Activated naive CD4-positive, alpha-beta T cell treated with anti-CD3 and anti-CD28 coated beads, Interleukin-2, amount 50 U/mL, for 16 hours (primary cell): ENCODE measurements around the gene ZIM2.
"Not testable (repeated sequence)": the region's sequence is repeated elsewhere in the genome, so short reads cannot be mapped to it uniquely, and the experiment has no call there.

ENCODE experiments used
- DNase-seq: peaks from one replicate; pipeline ENCODE4 v3.0.0-alpha.2; 2020

The ZIM2 gene

GRCh38 chr19:56840451-56841192, at the start of gene ZIM2, which contains the start of gene PEG3:
Gene ZIM2 (minus strand): TSS chr19:56840726. CDS start chr19:56824277, 16,449 bp downstream.
Gene PEG3 (minus strand): TSS chr19:56840726. CDS start chr19:56824655, 16,071 bp downstream.
- no peak for DNase-seq

- no peak for DNase-seq
Observed at GRCh38 chr19:56885173-56885985, 44.9 kb upstream of the ZIM2 start.

- DNase-seq, result no peak
Observed at GRCh38 chr19:56884441-56884840, 43.9 kb upstream of the ZIM2 start.

- DNase-seq, result no peak
Observed at GRCh38 chr19:56880592-56881190, 40.2 kb upstream of the ZIM2 start.

GRCh38 chr19:56877069-56877715, 36.7 kb upstream of the ZIM2 start:
- no peak for DNase-seq

GRCh38 chr19:56875717-56876116, 35.2 kb upstream of the ZIM2 start:
- no peak for DNase-seq

- DNase-seq, result no peak
Observed at GRCh38 chr19:56874530-56874929, 34.0 kb upstream of the ZIM2 start.

GRCh38 chr19:56873493-56873892, 33.0 kb upstream of the ZIM2 start:
- no peak for DNase-seq

- no peak for DNase-seq
Observed at GRCh38 chr19:56869886-56870285, 29.4 kb upstream of the ZIM2 start.

- no peak for DNase-seq
Observed at GRCh38 chr19:56868446-56868845, 27.9 kb upstream of the ZIM2 start.

GRCh38 chr19:56866538-56866937, 26.0 kb upstream of the ZIM2 start:
- DNase-seq, result no peak

GRCh38 chr19:56864443-56865125, 24.1 kb upstream of the ZIM2 start:
- no peak for DNase-seq

- no peak for DNase-seq
Observed at GRCh38 chr19:56862741-56863140, 22.2 kb upstream of the ZIM2 start.

GRCh38 chr19:56860409-56860808, 19.9 kb upstream of the ZIM2 start:
- DNase-seq, result not testable (repeated sequence)

- no peak for DNase-seq
Observed at GRCh38 chr19:56858026-56858425, 17.5 kb upstream of the ZIM2 start.

- DNase-seq, result no peak
Observed at GRCh38 chr19:56856822-56857221, 16.3 kb upstream of the ZIM2 start.

GRCh38 chr19:56852361-56852760, 11.8 kb upstream of the ZIM2 start:
- DNase-seq, result not testable (repeated sequence)

GRCh38 chr19:56848166-56848565, 7.6 kb upstream of the ZIM2 start:
- no peak for DNase-seq

- no peak for DNase-seq
Observed at GRCh38 chr19:56842412-56842811, 1.9 kb upstream of the ZIM2 start.

- no peak for DNase-seq
Observed at GRCh38 chr19:56841193-56841543, 642 bp upstream of the ZIM2 start.

- DNase-seq, result no peak
Observed at GRCh38 chr19:56839652-56840450, 675 bp downstream of the ZIM2 start.
